NCI-H2171 (cell line): ENCODE data around the gene TSR1.

Source experiments
- DNase-seq: peaks from one replicate; lab custom pipeline; 2025; lab: John Stamatoyannopoulos, UW

Gene TSR1

GRCh38 chr17:2369039-2369438 lies 32.8 kb upstream of the TSR1 start:
- DNase-seq = no peak

GRCh38 chr17:2368359-2368758 lies 32.1 kb upstream of the TSR1 start:
- peak; percentile 15 for DNase-seq

DNA sequence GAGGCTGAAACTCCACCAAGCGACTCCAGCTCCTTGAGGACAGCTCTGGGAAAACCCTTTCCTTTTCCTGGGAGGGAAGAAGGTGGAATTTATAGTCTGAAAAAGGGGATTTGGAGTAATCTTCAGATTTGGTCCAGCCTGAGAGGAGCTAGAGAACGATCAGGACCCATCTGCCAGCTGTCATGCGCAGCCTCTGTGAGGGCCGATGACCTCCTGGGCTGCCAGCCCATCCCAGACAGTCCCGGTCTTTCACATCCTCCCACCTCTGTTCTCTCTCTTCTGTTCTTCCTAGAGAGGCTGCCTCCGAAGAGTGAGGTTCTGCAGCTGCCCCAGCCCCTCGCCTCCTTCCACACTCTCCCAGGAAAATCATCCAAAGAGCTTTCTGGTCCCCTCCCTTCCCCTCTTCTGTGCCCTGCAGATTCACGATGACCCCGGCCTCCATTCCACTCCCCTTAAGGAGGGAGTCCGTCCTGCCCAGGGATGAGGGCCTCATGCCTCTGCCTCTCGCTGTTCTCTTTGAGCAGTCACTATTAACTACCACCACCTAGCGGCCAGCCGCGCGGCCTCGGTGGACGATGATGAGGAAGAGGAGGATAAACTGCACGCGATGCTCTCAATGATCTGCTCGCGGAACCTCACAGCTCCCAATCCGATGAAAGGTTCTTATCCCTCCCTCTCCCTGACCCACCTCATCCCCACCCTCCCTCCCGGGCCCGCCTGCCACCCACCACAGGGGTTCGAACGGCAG lies 30.7 kb upstream of the TSR1 start:
- DNase-seq = no peak

DNA sequence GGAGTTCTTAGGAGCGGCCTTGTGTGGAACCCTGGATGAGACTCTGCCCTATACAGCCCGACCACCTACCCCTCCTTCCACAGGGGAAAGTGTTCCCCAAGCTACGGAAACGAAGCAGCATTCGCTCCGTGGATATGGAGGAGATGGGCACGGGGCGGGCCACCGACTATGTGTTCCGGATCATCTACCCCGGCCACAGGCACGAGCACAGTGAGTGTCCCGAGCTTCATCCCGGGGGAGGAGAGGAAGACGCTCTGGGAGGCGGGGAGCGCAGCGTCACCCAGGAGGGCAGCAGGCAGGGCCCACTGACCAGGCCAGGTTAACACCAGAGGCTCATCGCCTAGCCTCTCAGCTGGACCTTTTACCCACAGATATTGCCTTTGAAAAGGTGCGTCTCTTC lies 28.9 kb upstream of the TSR1 start:
- no peak for DNase-seq

DNA sequence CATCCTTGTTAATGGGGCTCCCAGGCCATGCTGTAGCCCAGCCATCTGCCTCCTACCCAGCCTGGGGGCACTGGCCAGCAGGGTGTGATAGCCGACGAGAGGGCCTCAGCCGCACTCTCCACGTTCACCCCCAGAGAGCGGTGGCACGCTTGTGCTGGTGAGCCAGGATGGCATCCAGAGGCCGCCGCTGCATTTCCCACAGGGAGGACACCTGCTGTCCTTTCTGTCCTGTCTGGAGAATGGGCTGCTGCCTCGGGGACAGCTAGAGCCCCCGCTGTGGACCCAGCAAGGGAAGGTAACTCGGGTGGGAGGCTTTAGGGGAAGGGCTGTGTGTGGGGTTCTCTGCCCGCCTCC lies 28.5 kb upstream of the TSR1 start:
- no peak for DNase-seq

DNA sequence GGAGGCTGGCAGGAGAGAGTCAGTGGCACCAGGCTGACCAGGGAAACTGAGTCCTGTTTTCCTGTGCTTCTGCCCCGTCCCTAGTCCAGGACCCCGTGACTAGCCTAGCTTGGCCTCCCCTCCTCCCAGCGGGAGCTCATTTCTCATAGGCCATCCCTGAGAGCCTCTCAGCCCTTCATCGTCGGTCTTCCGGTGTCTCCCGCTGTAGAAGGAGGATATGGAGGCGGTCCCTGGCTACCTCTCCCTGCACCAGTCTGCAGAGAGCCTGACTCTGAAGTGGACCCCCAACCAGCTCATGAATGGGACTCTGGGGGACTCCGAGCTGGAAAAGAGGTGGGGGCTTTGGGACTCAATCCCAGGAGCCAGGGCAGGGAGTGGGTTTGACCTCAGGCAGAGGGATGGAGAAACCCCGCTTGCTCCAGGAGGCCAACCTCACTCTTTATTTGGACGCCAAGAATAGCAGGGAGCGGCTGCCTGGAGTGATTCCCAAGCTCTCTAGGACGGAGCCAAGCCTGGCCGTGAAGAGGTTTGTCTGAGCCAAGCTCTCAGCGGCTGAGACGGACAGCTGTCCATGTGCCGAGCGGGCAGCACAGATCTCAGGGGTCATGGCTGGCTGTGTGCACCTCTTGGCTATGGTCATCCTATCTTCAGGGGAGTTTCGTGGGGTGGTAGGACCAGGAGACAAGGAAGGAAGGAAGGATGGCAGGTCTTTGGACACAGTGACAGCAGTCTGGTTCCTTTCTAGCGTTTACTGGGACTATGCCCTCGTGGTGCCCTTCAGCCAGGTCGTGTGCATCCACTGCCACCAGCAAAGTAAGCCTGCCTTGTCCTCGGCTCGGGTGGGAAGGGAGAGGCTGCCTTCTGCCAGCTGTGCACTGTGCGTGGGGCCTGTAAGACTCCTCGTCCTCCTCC lies 27.9 kb upstream of the TSR1 start:
- no peak for DNase-seq

DNA sequence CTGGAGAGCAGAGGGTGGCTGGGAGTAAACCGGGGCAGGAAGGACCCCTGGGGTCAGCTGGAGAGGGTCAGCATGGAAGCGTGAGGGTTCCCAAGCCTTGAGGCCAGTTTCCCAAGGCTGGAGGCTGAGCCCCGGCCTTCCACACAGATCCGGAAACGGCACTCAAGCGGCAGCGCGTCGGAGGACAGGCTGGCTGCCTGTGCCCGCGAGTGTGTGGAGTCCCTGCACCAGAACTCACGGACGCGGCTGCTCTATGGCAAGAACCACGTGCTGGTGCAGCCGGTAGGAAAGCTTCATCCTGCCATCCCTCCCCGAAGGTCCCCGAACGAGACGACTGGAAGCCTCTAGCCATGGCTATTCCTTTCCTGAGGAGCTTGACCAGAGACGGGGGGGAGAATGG lies 27.1 kb upstream of the TSR1 start:
- no peak for DNase-seq

DNA sequence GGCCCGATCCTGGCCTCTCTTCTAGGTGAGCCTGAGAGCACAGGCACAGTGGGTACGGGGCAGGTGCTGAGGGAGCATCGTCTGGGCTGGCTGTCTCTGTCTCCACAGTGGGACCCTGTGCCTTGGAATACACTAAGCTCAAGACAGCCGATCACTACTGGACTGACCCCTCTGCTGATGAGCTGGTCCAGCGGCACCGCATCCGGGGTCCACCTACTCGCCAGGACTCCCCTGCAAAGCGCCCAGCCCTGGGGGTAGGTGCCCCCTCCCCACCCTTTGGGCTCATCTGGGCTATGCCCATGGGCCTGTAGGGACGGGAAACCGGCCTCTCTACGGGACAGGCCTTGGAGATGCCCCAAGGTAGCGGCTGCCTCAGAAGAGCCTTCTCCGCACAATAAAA lies 26.6 kb upstream of the TSR1 start:
- DNase-seq = no peak

- no peak for DNase-seq
These were observed 26.2 kb upstream of the TSR1 start for GRCh38 chr17:2362416-2362815.

- no peak for DNase-seq
These were observed 25.8 kb upstream of the TSR1 start for GRCh38 chr17:2362016-2362415.

DNA sequence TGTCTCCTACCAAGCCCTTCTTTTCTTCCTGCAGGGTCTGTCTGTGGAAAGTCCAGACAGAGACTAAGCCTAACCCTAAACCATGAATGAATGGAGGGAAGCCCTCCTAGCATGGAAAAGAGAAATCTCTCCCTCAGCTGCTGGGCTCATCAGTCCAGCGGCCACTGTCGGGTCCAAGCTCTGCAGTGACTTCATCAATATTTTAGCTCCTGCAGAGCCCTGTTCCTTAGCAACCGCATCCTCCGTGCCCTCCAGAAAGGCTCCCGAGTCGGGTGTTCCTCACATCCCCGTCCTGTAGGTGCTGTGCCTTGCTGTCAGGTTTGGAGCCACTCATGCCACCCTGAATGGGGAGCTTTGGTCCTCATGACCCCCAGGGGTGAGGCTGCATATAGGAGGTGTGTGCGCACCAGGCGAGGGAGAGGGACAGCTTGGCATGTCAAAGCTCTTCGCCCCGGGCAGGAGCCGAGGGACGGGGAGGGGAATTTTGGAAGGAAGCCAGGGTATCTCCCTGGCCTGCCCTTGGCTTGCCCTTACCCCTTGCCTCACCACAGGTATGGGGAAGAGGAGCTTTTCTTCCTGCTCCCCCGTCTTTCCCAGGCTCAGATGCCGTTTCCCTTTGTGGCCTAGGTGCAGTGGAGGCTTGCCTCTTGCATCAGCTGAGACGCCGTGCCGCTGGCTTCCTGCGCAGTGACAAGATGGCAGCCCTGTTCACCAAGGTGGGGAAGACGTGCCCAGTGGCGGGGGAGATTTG lies 24.9 kb upstream of the TSR1 start:
- DNase-seq = no peak

- DNase-seq = no peak
These were observed 21.7 kb upstream of the TSR1 start for GRCh38 chr17:2357931-2358434.

GRCh38 chr17:2357237-2357636 lies 21.0 kb upstream of the TSR1 start:
- no peak for DNase-seq

DNA sequence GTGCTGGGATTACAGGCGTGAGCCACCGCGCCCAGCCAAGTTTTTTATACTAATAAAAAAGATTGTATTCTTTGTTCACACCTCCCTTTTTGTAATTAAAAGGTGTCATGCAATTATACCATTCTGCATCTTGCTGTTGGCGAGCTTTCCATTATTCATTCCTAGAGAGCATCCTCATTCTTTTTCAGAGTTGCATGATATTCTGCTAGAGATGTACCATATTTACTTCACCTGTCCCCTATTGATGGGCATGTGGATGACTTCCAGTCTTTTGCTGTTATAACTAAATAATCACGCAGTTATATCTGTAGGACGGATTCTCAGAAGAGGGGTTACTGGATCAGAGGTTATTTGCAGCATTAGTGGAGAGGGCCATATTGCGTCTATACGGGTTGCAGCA lies 18.1 kb upstream of the TSR1 start:
- no peak for DNase-seq

DNA sequence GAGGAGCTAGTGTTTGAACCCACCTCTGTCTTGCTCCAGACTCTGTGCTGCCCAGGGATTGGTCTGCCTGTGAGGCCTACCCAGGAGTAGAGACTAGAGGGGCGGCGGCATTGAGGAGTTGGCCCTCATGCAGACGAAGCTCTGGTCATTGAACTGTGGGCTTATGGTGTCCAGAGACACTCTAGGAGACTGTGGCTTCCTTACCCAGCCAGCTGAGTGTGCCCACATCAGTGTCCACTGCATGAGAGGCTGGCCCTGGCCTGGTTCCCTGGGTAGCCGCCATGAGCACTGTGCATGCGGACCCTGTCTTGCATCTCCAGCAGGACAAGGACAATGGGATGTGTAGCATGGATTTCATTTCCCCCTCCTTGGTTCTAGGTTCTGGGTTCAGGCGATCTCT lies 15.0 kb upstream of the TSR1 start:
- DNase-seq = no peak

DNA sequence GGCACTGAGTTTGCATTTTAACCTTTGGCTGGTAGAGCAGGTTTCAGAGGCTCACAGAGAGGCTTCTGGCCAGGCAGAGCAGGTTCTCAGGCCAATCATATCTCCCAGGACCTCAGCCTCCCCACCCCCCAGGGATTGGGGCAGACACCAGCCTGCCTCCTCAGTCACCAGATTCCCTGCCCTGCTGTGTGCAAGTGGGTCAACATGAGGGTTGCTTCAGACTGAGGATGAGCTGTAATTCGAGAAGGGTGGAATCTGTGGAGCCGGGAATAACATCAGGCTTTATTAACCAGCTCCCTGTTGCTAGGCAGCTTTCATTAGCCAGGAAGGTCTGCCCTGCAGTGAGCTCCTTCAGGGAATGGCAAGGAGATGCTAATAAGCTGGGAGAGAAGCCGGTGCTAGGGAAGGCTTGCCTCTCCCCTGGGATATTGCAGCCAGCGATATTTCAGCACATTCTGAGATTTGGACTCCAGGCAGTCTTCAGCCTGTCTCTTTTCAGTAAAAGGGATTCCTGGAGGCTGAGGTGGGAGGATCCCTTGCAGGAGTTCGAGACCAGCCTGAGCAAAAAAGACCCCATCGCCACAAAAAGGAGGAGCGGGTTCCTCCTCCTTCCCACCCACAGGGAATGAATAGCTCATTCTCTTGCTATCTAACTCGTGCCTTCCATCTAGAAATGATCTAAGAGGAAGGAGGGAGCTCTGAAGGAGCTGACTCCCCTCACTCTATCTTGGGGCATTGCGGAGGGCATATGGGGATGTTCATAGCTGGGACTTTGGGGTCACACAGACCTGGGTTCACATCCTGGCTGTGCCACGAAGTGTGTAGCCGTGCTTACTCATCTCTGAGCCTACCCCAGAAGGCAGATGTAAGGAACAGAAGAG lies 11.8 kb upstream of the TSR1 start:
- peak; percentile 93 for DNase-seq

DNA sequence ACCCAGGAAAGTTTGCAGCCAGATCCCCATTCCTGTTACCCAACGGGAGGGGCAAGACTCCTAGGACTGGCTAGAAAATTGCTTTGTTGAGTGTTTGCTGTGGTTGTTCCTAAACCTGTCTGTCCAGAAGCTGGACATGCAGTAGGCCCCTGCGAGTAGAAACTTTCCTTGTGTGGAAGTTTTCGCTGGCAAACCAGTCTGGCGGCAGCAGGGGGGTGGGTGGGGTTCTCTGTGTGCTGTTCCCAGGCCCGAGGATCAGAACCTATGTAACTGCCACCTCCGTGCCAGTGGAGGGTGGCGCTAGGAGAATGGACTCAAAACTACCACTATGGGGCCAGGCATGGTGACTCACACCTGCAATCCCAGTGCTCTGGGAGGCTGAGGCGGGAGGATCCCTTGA lies 10.2 kb upstream of the TSR1 start:
- DNase-seq = no peak

GRCh38 chr17:2344528-2344927 lies 8.3 kb upstream of the TSR1 start:
- DNase-seq = no peak

DNA sequence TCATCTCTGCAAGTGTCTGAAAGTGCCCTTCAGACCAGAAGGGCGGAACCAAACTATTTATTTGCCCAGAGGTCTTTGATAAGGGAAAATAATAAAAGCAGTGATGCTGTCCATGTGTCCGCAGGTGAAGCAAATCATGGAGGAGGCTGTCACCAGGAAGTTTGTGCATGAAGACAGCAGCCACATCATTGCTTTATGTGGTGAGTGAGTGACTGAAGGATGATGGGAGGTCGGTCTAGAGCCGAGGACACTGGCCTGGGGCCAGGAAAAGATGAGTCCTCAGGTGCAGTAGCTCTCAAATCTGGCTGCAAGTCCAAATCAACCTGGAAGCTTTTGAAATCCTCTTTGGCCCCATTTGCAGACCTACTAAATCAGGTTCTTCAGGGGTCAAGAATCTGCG lies 7.2 kb upstream of the TSR1 start:
- DNase-seq = no peak

- no peak for DNase-seq
These were observed 2.0 kb upstream of the TSR1 start for GRCh38 chr17:2338315-2338657.

GRCh38 chr17:2337544-2338314 lies 1.5 kb upstream of the TSR1 start:
- peak; percentile 29 for DNase-seq
